WI38 (cell line): ENCODE data around the gene COX4I1.

Experiments
- H3K4me3 ChIP-seq: 2 replicates; pipeline ENCODE4 v1.5.1; 2011; ENCODE audit warnings: low read depth, mild to moderate bottlenecking, control low read depth, low read length
- TF ChIP-seq, protein P1 (sequence below): IDR thresholded peaks from 2 replicates; pipeline ENCODE4 v1.5.1; 2012; ENCODE audit warnings: low read depth, mild to moderate bottlenecking, control low read depth, low read length

The COX4I1 gene

DNA sequence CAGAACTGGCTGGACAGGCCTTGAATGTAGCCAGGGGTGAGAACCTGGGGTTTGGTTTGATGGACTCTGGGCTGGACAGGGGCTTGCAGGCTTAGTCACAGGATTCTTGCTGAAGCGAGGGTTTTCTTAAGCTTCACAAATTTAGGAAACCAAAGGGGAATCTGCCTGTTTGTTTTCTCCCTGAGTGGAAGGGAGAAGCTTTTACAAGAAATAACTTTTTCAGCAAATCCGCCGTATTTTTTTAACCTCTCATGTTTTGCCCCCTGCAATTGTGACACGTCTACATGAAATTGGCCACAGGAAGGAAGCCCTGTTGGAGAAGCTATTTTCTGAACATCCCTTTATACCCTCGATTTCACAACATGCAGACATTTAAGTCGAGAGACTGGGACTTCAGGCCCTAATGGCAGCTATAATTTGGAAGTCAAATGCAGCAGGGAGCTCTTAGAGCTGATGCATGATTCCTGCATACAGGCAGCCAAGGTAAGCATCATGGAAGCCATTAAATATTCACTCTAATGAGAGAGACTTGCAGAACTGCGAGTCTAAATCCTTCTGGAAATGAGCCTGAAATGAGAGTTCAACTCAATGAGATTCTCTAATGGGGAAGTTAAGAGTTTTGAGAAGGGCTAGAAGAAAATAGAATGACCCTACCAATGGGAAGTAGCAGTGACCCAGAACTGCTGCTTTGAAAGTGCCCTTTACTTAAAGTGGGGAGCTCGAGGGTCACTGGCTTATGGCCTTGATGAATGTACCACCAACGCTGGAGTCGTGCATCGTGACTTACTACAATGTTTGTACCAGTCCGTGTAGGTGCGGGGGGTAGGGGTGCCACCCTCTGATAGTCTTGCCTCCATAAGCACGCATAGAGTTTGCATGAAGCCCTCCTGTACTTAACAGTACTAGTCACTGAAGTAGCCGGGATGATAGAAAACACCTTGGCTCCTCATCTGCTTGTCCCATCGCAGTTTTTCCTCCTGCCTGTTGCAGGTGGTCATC, 54.4 kb downstream of the COX4I1 start:
- no peak overlapping the region for H3K4me3 ChIP-seq
- TF ChIP-seq, protein P1, sequence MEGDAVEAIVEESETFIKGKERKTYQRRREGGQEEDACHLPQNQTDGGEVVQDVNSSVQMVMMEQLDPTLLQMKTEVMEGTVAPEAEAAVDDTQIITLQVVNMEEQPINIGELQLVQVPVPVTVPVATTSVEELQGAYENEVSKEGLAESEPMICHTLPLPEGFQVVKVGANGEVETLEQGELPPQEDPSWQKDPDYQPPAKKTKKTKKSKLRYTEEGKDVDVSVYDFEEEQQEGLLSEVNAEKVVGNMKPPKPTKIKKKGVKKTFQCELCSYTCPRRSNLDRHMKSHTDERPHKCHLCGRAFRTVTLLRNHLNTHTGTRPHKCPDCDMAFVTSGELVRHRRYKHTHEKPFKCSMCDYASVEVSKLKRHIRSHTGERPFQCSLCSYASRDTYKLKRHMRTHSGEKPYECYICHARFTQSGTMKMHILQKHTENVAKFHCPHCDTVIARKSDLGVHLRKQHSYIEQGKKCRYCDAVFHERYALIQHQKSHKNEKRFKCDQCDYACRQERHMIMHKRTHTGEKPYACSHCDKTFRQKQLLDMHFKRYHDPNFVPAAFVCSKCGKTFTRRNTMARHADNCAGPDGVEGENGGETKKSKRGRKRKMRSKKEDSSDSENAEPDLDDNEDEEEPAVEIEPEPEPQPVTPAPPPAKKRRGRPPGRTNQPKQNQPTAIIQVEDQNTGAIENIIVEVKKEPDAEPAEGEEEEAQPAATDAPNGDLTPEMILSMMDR, result no peak

DNA sequence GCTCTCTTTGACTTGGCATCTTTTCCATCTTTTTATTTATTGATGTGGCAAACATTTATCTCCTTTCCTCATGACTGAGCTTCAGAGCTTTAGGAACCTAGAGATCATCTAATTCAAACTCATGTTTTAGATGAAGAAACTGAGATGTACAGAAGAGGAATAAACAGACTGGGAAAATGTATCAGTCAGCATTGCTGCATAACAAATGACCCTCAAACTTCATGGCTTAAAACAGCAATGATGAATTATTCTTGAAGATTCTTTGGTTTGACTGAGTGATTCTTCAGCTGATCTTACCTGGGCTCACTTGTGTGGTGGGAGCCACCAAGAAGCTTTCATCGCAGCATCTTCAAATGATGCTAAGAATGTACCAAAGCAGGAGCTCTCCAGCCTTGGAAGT, 55.4 kb downstream of the COX4I1 start:
- TF ChIP-seq, protein P1, result no peak
- no peak overlapping the region for H3K4me3 ChIP-seq

DNA sequence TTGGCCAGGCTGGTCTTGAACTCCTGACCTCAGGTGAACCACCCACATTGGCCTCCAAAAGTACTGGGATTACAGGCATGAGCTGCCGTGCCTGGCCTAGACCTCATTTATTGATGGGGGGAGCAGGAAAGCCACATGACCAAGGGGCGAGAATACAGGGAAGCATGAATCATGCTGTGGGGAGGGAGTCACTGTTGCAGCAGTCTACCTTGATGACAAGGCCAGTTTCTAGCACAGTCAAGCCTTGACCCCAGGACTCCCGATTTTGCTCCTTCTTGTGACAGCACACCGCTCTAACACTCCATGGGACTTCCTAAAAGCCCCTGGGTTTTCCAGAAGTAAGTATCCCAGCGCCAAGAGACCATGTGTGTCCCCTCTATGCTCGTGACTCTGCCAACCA, 56.6 kb downstream of the COX4I1 start:
- TF ChIP-seq, protein P1, result no peak
- no peak overlapping the region for H3K4me3 ChIP-seq

DNA sequence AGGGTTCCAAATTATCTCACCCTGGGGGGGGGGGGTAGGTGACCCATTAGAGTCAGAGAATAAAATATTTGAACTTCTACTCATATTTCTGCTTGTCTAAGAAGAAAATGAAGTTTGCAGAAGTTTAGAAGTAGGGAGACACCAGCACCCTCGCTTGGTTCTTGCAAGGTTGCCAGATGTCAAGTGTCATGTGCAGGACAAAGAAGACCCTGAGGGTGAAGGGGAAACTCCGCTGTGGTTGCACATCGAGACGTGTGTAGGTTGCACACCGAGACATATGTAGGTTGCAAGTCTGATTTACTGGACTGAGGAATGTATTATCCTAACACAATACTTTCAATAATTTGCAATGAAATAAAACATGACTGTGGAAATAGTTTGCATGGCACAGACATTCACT, 57.1 kb downstream of the COX4I1 start:
- TF ChIP-seq, protein P1, result no peak
- no peak overlapping the region for H3K4me3 ChIP-seq
